Fibroblast of skin of left biceps (primary cell): ENCODE measurements around the gene VKORC1L1.
"Not testable (repeated sequence)": the region's sequence is repeated elsewhere in the genome, so short reads cannot be mapped to it uniquely, and the experiment has no call there.

Source experiments
- DNase-seq, 2 experiments: peaks; one replicate each; pipeline ENCODE4 v3.0.0-alpha.2; 2013; ENCODE audit warnings: low read depth in 2 of 2

Gene VKORC1L1

GRCh38 chr7:65938336-65938895 is 65.5 kb downstream of the VKORC1L1 start:
- DNase-seq, result no peak

- DNase-seq, result not testable (repeated sequence)
These were observed 72.9 kb downstream of the VKORC1L1 start for GRCh38 chr7:65945787-65946186.

GRCh38 chr7:65946904-65947303 is 74.0 kb downstream of the VKORC1L1 start:
- no peak for DNase-seq

- DNase-seq, result no peak
These were observed 79.1 kb downstream of the VKORC1L1 start for GRCh38 chr7:65951837-65952578.

GRCh38 chr7:65953001-65953720 is 80.3 kb downstream of the VKORC1L1 start:
- no peak for DNase-seq

- no peak for DNase-seq
These were observed 81.1 kb downstream of the VKORC1L1 start for GRCh38 chr7:65953890-65954450.

- DNase-seq, result no peak
These were observed 82.8 kb downstream of the VKORC1L1 start for GRCh38 chr7:65955718-65956117.

GRCh38 chr7:65960351-65961074 is 87.6 kb downstream of the VKORC1L1 start:
- no peak for DNase-seq

- DNase-seq, result no peak
These were observed 89.2 kb downstream of the VKORC1L1 start for GRCh38 chr7:65962033-65962432.

GRCh38 chr7:65964671-65965070 is 91.8 kb downstream of the VKORC1L1 start:
- not testable (repeated sequence) for DNase-seq

- DNase-seq, result no peak
These were observed 93.3 kb downstream of the VKORC1L1 start for GRCh38 chr7:65966146-65966545.

- DNase-seq, result no peak
These were observed 94.7 kb downstream of the VKORC1L1 start for GRCh38 chr7:65967361-65968155.

- DNase-seq, result no peak
These were observed 95.6 kb downstream of the VKORC1L1 start for GRCh38 chr7:65968256-65969185.

- no peak for DNase-seq
These were observed 98.1 kb downstream of the VKORC1L1 start for GRCh38 chr7:65971021-65971420.

GRCh38 chr7:65972976-65973375 is 100.1 kb downstream of the VKORC1L1 start:
- DNase-seq, result no peak

- no peak for DNase-seq
These were observed 101.4 kb downstream of the VKORC1L1 start for GRCh38 chr7:65974191-65974801.

- DNase-seq, result no peak
These were observed 102.0 kb downstream of the VKORC1L1 start for GRCh38 chr7:65974876-65975275.

GRCh38 chr7:65975814-65976445 is 103.1 kb downstream of the VKORC1L1 start:
- no peak for DNase-seq

GRCh38 chr7:65976659-65977196 is 103.9 kb downstream of the VKORC1L1 start:
- DNase-seq, result no peak
